Cardiac muscle cell (in vitro differentiated cells and primary cell): Measurements from ENCODE around the gene SYT13. TPM values are rescaled to one million over a fixed set of nuclear protein-coding genes. Genes with fewer than 3 reads are reported as not detected.

Experiments used
- DNase-seq, 2 donors: peaks; one replicate each; pipeline versions ENCODE4 v3.0.0 to v3.0.0-alpha.2; 2010 to 2017; ENCODE audit warnings: low read depth in 1 of 2, low spot score in 1 of 2
- H3K27ac ChIP-seq: fragments of 200-600 bp; sonication (generic); 2 replicates; pipeline ENCODE4 v1.5.1; 2016
- H3K27me3 ChIP-seq: fragments of 200-600 bp; sonication (generic); 2 replicates; pipeline ENCODE4 v1.6.0; 2016; ENCODE audit warnings: control low read depth
- H3K36me3 ChIP-seq: fragments of 200-600 bp; sonication (generic); 2 replicates; pipeline ENCODE4 v1.5.1; 2016; ENCODE audit warnings: control low read depth
- H3K4me1 ChIP-seq: fragments of 200-600 bp; sonication (generic); 2 replicates; pipeline ENCODE4 v1.8.1; 2017; ENCODE audit warnings: low read depth, mild to moderate bottlenecking, mixed run types
- H3K4me3 ChIP-seq: fragments of 200-600 bp; sonication (generic); 2 replicates; pipeline ENCODE4 v1.5.1; 2016; ENCODE audit warnings: mild to moderate bottlenecking
- H3K9me3 ChIP-seq: fragments of 200-600 bp; sonication (generic); 2 replicates; pipeline ENCODE4 v1.5.1; 2017; ENCODE audit warnings: low read depth, mild to moderate bottlenecking, control low read depth
- polyA plus RNA-seq: library from polyadenylated mRNA; unstranded; fragments of >200 nt; fragmentation: Nextera tagmentation; extraction: Ambion mirVana; gene quantifications from 2 replicates; pipeline ENCODE4 v1.2.1, GENCODE V29; 2016
- total RNA-seq: library from RNA; depleted of rRNA; stranded (reverse); fragments of >200 nt; gene quantifications from 2 replicates; pipeline ENCODE4 v1.2.3, GENCODE V29; 2016
- TF ChIP-seq, protein P1 (sequence below): IDR thresholded peaks from 2 replicates; pipeline ENCODE4 v1.5.1; 2012; ENCODE audit warnings: low read depth, mild to moderate bottlenecking, low read length

The SYT13 gene, protein sequence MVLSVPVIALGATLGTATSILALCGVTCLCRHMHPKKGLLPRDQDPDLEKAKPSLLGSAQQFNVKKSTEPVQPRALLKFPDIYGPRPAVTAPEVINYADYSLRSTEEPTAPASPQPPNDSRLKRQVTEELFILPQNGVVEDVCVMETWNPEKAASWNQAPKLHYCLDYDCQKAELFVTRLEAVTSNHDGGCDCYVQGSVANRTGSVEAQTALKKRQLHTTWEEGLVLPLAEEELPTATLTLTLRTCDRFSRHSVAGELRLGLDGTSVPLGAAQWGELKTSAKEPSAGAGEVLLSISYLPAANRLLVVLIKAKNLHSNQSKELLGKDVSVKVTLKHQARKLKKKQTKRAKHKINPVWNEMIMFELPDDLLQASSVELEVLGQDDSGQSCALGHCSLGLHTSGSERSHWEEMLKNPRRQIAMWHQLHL
- 1.6 and 1.9 TPM in 2 replicates for total RNA-seq
- polyA plus RNA-seq, result 0.09 and 0.16 TPM in 2 replicates

DNA sequence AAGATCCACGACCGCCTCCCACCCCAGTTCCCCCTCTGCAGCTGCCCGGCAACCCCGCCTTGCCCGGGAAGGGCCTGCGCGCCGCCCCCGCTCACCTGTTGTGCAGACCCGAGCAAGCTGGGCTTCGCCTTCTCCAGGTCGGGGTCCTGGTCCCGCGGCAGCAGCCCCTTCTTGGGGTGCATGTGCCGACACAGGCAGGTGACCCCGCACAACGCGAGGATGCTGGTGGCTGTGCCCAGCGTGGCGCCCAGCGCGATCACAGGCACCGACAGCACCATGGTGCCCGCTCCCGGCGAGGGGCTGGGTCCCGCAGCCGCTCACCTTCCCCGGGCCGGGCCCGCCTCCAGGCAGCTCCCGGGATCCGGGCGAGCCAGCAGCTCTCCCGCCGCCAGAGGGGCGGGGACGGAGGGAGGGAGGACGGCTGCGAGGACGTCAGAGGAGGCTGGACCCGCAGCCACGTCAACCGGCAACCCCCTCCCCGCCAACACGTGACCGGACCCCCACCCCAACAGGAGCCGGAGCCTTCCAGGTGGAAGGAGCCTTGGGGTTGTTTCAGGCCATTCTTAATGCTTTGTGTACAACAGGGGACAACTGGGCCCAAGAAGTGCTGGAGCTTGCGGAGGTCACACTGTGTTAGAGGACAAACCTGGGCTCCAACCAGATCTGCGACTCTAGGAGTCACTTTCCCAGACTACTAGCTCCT, at the start of gene SYT13:
Gene SYT13 (minus strand): TSS at position 412 of the 703 bp plus-strand sequence. CDS start 134 bp downstream, at position 278.
- peak; percentile 18 to 75 for DNase-seq
- no peaks in the 10 kb centered on the region for H3K4me1 ChIP-seq
- no peaks in the 10 kb centered on the region for H3K9me3 ChIP-seq
- peak within 1 kb of the TSS; percentile 39 for H3K4me3 ChIP-seq
- no peak within 1 kb of the TSS for H3K27ac ChIP-seq
- peaks cover 67% of the 10 kb centered on the region for H3K27me3 ChIP-seq
- no peaks in the 10 kb centered on the region for H3K36me3 ChIP-seq
- TF ChIP-seq, protein P1, sequence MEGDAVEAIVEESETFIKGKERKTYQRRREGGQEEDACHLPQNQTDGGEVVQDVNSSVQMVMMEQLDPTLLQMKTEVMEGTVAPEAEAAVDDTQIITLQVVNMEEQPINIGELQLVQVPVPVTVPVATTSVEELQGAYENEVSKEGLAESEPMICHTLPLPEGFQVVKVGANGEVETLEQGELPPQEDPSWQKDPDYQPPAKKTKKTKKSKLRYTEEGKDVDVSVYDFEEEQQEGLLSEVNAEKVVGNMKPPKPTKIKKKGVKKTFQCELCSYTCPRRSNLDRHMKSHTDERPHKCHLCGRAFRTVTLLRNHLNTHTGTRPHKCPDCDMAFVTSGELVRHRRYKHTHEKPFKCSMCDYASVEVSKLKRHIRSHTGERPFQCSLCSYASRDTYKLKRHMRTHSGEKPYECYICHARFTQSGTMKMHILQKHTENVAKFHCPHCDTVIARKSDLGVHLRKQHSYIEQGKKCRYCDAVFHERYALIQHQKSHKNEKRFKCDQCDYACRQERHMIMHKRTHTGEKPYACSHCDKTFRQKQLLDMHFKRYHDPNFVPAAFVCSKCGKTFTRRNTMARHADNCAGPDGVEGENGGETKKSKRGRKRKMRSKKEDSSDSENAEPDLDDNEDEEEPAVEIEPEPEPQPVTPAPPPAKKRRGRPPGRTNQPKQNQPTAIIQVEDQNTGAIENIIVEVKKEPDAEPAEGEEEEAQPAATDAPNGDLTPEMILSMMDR, result no peak

DNA sequence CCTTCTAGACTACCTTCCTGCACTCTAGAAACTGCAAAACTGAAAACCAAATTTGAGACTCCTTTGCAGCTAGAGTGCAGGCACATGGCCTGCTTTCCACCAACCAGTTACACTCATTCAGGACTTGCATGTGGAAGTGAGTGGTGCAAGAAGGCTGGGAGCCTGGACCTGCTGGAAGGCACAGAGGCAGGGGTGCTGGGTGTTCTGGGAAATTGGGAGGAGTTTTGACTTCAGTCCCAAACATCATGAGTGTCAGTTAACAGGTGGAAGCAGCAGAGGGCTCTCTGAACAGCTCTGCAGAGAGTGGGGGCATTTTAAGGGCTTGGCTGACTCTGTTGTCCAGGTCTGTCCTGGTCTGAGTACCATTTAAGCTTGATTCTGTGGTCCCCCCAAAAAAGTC, 49.3 kb upstream of the SYT13 start:
- DNase-seq, result no peak
- Histone ChIP-seq H3K4me1 (peaks cover 3% of the 10 kb centered on the region), H3K9me3 (no peaks in the 10 kb centered on the region), H3K27me3 (no peaks in the 10 kb centered on the region), H3K4me3 (no peak overlapping the region), H3K27ac (no peak overlapping the region), H3K36me3 (no peaks in the 10 kb centered on the region)
- TF ChIP-seq, protein P1, result no peak

DNA sequence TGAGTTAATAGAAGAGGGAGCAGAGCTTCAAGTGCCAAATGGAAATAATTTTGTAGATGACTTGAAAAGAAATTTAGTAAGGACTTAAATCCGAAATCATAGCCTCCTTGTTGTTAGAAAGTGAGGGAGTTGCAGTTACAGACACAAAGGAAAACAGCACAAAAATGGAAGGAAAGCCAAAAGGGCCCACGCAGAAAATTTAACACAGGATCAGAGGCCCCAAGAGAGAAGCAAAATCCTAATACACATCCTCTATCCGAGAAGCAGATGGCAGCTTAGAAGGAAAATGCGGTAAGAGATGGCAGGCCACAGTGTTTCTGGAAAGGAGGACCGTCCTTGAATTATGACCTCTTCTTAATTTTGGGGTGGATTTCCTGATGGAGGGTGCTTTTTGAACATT, 48.7 kb upstream of the SYT13 start:
- no peak overlapping the region for H3K27ac ChIP-seq
- H3K4me3 ChIP-seq, result no peak overlapping the region
- no peaks in the 10 kb centered on the region for H3K36me3 ChIP-seq
- TF ChIP-seq, protein P1, result no peak
- no peaks in the 10 kb centered on the region for H3K9me3 ChIP-seq
- H3K27me3 ChIP-seq, result no peaks in the 10 kb centered on the region
- no peak for DNase-seq
- no peaks in the 10 kb centered on the region for H3K4me1 ChIP-seq

DNA sequence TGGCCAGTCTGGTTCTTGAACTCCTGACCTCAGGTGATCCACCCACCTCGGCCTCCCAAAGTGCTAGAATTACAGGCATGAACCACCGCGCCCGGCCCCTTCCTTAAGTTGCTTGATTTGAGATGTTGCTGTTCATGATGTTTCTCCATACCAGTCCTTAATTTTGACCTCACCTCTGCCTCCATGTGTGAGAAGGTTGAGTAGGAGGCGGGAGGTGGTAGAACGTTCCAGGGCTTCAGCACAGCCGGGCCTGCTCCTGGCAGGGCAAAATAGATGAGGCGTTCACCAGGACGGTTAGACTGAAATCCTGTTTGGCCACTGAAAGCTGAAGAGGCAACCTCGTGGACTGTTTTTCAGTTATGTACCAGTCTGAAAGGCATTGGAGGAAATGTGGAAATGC, 48.3 kb upstream of the SYT13 start:
- Histone ChIP-seq H3K36me3 (no peaks in the 10 kb centered on the region), H3K9me3 (no peaks in the 10 kb centered on the region), H3K4me3 (no peak overlapping the region), H3K27me3 (no peaks in the 10 kb centered on the region), H3K4me1 (no peaks in the 10 kb centered on the region), H3K27ac (no peak overlapping the region)
- DNase-seq, result no peak
- TF ChIP-seq, protein P1, result no peak

DNA sequence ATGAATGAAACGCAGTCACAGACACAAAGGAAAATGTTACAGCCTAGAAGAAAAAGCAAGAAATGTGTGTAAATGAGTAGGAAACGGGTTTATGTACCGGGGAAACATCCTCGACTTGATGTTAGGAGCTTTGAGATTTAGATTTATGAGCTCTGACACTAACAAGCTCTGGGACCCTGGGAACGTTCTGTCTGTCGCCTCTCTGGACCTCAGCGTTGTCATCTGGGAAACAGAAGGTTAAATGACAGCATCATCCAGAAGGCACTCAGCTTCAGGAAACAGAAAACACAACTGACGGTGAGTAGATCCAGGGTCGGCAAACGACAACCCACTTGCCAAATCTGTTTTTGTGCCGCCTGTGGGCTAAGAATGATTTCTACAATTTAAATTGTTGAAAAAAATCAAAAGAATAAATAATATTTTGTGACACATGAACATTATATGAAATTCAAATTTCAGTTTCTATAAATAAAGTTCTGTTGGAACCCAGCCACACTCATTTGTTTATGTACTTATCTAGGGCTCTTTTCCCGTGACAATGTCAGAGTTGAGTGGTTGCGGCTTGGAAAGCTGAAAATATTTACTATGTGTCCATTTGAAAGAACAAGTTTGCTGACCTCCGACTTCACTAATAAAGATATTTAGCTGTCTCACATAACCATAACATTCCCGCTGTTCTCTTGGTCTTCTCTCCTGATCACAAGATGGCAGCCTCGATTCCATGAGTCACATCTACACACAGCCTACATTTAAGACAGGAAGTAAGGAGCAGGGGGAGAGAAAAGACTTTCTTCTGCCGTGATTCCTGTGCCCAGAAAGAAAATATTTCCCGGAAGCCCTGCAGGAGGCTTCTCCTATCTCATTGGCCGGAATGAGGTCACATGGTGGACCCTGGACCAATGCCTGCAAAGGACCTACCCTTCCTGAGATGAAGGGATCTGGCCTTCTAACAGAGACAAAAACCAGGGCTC, 47.1 kb upstream of the SYT13 start:
- Histone ChIP-seq H3K27ac (peak overlapping the region; percentile 11), H3K36me3 (no peaks in the 10 kb centered on the region), H3K4me3 (no peak overlapping the region), H3K27me3 (no peaks in the 10 kb centered on the region), H3K9me3 (no peaks in the 10 kb centered on the region), H3K4me1 (no peaks in the 10 kb centered on the region)
- DNase-seq, result peak in 1 of 2 donors; percentile 92
- TF ChIP-seq, protein P1, result no peak
